Endothelial cell of umbilical vein (primary cell): ENCODE data around the gene SELPLG.

Experiments used
- EZH2 ChIP-seq: IDR thresholded peaks from 2 replicates; pipeline ENCODE4 v1.6.1; 2012; ENCODE audit warnings: borderline replicate concordance, low read depth, mild to moderate bottlenecking, moderate library complexity, low read length, inconsistent platforms; ENCODE audit not compliant: severe bottlenecking
- FOS ChIP-seq: IDR thresholded peaks from 2 replicates; pipeline ENCODE4 v1.6.1; 2011; ENCODE audit warnings: mild to moderate bottlenecking, low read length, moderate library complexity, borderline replicate concordance; ENCODE audit not compliant: insufficient read depth
- GATA2 ChIP-seq: IDR thresholded peaks from 2 replicates; pipeline ENCODE4 v1.7.0; 2011; ENCODE audit warnings: low read depth, mild to moderate bottlenecking, moderate library complexity, mixed read lengths, low read length; ENCODE audit not compliant: insufficient read length, insufficient read depth
- JUN ChIP-seq: IDR thresholded peaks from 2 replicates; pipeline ENCODE4 v1.6.1; 2011; ENCODE audit warnings: borderline replicate concordance, low read depth; ENCODE audit not compliant: insufficient read length, insufficient read depth
- MYC ChIP-seq: IDR thresholded peaks from one replicate; pipeline ENCODE4 v1.6.1; 2011; ENCODE audit warnings: mild to moderate bottlenecking, low read depth, low read length
- POLR2A ChIP-seq: IDR thresholded peaks from 2 replicates; pipeline ENCODE4 v1.6.1; 2012; ENCODE audit warnings: low read depth, mild to moderate bottlenecking, control low read depth, low read length
- POLR2AphosphoS5 ChIP-seq: IDR thresholded peaks from 2 replicates; pipeline ENCODE4 v1.6.1; 2012; ENCODE audit warnings: low read depth, mild to moderate bottlenecking, control low read depth, low read length, moderate library complexity; ENCODE audit not compliant: insufficient read depth
- TF ChIP-seq, protein P1 (sequence below), 2 donors: IDR thresholded peaks; 1 replicate in 1 of 2; 2 replicates in 1 of 2; pipeline ENCODE4 v1.5.1; 2011; ENCODE audit warnings: low read length in 2 of 2, mild to moderate bottlenecking in 2 of 2, moderate library complexity in 2 of 2, control low read depth in 1 of 2, inconsistent platforms in 1 of 2, low read depth in 1 of 2; ENCODE audit not compliant: insufficient read depth in 1 of 2; ENCODE audit errors: extremely low read depth in 1 of 2
- TF ChIP-seq, protein P2 (sequence below): IDR thresholded peaks from 2 replicates; pipeline ENCODE4 v1.6.1; 2011; ENCODE audit not compliant: insufficient read depth, insufficient read length

DNA sequence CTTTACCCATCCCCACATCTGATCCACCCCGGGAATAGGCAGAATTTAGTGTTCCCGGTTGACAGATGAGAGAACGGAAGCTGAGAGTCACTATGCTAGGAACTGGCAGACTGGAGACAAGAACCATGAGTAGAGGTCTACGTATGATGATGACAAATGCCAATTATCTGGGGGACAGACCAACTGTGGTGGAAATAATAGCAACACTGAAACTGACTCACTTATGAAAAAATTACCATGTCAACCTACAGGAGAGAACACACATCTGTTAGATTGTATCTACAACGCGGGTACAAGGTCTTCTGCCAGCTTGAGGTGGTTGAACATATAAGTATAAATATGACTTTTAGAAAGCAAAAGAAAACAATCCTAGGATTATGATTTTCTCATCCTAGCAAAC is 15.4 kb upstream of the SELPLG start:
- TF ChIP-seq EZH2: no peak
- TF ChIP-seq, protein P1, sequence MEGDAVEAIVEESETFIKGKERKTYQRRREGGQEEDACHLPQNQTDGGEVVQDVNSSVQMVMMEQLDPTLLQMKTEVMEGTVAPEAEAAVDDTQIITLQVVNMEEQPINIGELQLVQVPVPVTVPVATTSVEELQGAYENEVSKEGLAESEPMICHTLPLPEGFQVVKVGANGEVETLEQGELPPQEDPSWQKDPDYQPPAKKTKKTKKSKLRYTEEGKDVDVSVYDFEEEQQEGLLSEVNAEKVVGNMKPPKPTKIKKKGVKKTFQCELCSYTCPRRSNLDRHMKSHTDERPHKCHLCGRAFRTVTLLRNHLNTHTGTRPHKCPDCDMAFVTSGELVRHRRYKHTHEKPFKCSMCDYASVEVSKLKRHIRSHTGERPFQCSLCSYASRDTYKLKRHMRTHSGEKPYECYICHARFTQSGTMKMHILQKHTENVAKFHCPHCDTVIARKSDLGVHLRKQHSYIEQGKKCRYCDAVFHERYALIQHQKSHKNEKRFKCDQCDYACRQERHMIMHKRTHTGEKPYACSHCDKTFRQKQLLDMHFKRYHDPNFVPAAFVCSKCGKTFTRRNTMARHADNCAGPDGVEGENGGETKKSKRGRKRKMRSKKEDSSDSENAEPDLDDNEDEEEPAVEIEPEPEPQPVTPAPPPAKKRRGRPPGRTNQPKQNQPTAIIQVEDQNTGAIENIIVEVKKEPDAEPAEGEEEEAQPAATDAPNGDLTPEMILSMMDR (IDR thresholded peaks at IDR 0.05; ENCODE audit: extremely low read depth in 1 of 2, insufficient read depth in 1 of 2, low read depth in 1 of 2, low read length in 2 of 2): no peak
- TF ChIP-seq JUN: peak; percentile 8
- no peak for TF ChIP-seq FOS
- no peak for TF ChIP-seq POLR2A
- no peak for TF ChIP-seq POLR2AphosphoS5
- TF ChIP-seq, protein P2, sequence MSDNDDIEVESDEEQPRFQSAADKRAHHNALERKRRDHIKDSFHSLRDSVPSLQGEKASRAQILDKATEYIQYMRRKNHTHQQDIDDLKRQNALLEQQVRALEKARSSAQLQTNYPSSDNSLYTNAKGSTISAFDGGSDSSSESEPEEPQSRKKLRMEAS: no peak
- no peak for TF ChIP-seq MYC
- no peak for TF ChIP-seq GATA2
